HG03045 (cell line): ENCODE measurements around the gene PPARD.
"Not testable (repeated sequence)": the region's sequence is repeated elsewhere in the genome, so short reads cannot be mapped to it uniquely, and the experiment has no call there.

Source experiments
- ATAC-seq: cut with Tn5 transposase; IDR thresholded peaks from one replicate; pipeline ENCODE4 v1.9.1; 2021; ENCODE audit warnings: mild to moderate bottlenecking, moderate library complexity; ENCODE audit not compliant: unreplicated experiment

PPARD gene

GRCh38 chr6:35403544-35404442 lies 61.4 kb downstream of the PPARD start:
- no peak for ATAC-seq

DNA sequence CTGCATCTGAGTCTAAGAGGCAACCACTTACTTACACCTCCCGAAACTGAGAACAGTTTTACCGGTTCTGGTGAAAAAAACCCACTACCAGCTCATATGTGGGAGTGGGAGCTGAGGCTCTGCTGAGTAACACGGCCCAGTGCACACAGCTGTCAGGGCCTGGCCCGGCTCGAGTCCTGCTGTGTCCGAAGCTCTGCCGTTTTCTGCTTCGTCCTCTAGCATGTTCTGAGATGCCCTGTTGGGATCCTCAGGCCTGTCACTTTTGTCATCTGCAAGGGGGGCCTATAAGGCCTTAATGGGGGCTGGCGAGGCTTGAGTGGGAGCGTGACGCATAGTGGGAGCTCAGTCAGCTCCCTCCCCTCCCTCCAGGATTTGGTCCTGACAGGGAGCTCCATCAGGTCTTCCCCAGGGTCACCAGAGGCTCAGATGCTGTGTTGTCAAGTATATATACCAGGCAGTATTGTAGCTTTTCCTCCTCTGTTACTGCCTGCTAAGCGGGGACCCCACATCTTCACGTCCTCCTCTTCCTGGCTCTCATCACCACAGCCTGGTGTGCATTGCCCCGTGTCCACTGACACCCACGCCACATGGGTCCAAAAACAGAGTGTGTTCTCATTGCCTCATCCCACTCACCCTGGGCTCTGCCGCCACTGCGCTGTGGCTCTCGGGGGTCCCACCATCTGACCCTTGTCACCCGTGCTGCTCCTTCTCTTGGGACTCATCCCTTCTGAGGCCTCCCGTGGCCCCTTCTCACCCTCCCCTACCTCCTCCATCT lies 64.5 kb downstream of the PPARD start:
- no peak for ATAC-seq

- no peak for ATAC-seq
These were observed 66.9 kb downstream of the PPARD start for GRCh38 chr6:35409245-35409644.

GRCh38 chr6:35410131-35410530 lies 67.8 kb downstream of the PPARD start:
- no peak for ATAC-seq

DNA sequence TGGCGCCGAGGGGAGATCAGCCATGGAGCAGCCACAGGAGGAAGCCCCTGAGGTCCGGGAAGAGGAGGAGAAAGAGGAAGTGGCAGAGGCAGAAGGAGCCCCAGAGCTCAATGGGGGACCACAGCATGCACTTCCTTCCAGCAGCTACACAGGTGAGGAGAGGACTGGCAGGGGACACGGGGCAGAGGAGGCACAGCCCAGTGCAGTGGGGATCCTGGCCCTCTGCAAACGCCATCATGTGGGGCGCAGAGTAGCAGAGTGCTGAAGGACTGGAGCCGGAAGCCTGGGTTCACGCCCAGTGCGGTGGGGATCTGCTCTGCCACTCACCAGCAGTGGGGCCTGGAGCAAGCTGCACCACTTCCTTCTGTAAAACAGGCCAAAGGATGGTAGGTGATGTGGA lies 68.7 kb downstream of the PPARD start:
- no peak for ATAC-seq

- ATAC-seq, result no peak
These were observed 69.7 kb downstream of the PPARD start for GRCh38 chr6:35412102-35412501.

DNA sequence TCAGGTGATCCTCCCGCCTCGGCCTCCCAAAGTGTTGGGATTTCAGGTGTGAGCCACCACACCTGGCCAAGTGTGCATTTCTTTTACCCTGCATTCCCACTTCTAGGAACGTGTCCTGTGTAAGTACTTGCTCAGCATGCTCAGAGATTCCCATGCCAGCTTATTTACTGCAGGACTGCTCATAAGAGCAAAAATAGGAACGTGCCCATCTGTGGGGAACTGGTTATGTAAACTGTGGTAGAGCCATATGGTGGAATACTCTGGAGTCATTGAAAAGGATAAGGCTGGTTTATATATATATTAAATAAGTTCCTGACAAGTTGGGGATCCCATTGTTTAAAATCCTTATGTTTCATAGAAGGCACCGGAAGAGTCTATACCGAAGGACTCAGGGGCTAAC lies 71.6 kb downstream of the PPARD start:
- no peak for ATAC-seq

DNA sequence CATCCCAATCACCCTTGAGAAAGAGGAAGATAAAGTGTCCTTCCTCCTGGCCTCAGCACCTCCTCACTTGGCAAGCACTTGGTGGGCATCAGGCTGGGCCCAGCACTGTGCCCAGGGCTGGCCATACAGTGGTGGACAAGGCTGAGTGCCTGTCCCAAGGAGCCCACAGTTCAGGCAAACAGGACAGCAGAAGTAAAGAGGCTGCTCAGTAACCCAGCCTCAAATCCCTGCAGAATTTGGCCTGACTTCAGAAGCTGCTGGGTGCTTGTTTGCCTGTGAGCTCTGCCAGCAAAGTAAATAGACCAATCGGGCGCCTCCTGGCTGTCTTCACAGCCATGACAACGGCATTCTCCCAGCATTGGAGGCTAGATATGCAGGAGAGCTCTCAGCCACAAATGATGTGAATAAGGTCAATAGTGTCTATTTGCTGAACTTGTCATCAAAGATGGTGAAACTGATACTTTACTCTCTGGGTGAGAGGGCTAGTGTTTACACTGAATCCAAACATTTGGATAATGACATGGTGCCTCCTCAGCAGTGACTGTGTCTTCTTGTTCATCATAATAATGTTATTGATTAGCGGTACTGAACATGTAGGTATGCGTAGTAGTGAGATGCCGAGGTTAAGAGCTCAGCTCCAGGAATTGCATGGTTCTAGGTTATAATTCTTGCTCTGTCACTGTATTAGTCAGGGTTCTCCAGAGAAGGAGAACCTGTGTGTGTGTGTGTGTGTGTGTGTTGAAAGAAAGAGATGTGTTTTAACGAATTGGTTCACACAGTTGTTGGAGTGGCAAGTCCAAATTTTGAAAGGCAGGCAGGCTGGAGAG lies 72.9 kb downstream of the PPARD start:
- ATAC-seq, result no peak

GRCh38 chr6:35417979-35418661 lies 75.8 kb downstream of the PPARD start:
- no peak for ATAC-seq

DNA sequence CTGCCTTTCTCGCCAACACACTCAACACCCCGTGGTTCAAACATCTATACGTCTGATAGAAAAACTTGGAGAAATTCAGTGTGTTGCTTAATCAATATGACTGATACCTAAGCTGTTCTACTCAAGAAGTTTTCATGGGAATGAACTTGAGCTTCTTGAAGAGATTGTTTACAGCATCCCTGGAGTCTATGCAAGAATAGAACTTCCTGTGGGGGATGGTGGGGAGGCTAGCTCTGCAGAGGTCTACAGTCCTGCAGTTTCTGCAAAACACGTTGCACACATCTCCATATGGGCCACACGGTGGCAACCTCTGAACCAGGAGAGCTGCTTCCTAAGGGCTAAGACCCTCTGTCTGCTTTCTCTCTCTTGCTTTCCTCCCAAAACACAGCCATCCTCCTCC lies 77.1 kb downstream of the PPARD start:
- no peak for ATAC-seq

GRCh38 chr6:35419961-35420360 lies 77.6 kb downstream of the PPARD start:
- ATAC-seq, result no peak

DNA sequence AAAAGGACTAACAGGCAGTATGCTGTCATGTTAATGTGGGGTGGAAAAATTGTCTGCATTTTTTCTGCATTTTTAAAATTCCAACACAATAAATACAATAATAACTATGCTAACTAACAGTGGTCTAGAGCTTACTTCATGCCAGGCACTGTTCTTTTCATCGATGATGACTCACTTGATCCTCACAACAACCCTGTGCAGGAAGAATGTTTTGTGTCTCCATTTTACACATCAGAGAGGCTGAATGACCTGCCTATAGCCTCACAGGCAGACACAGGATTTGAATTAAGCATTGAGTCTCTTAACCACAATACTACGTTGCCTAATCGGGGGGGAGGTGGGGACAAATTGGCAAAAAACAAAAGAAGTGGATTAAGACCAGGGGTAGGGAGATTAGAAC lies 82.9 kb downstream of the PPARD start:
- no peak for ATAC-seq

- no peak for ATAC-seq
These were observed 83.7 kb downstream of the PPARD start for GRCh38 chr6:35426074-35426473.

DNA sequence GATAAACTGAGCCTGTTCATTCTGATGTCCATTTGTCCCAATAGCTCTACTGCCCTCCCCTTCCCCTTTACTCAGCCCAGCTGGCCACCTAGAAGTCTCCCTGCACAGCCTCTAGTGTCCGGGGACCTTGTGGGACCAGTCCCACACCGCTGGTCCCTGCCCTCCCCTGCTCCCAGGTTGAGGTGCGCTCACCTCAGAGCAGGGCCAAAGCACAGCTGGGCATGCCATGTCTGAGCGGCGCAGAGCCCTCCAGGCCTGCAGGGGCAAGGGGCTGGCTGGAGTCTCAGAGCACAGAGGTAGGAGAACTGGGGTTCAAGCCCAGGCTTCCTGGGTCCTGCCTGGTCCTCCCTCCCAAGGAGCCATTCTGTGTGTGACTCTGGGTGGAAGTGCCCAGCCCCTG lies 85.1 kb downstream of the PPARD start:
- ATAC-seq, result no peak

GRCh38 chr6:35427851-35428321 lies 85.5 kb downstream of the PPARD start:
- ATAC-seq, result no peak

GRCh38 chr6:35428421-35429149 lies 86.2 kb downstream of the PPARD start:
- ATAC-seq, result no peak

DNA sequence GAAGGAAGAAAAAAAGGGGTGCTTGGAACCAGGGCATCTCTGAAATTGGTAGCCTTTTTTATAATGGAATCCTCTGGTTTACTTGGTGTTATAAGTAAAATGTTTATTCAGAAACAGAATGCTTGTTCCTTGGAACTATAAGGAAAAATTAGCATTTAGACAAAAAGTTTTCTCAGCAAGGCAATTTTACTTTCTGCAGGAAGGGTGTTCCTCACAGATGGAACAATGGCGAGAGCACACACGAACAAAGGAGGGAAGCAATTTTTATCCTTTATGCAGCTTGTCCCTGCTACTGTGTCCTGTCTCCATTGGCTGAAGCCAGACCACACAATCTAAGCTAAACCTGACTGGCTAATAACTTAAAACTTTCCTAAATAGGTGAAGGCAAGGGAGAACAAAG lies 87.1 kb downstream of the PPARD start:
- no peak for ATAC-seq

GRCh38 chr6:35432291-35432690 lies 89.9 kb downstream of the PPARD start:
- no peak for ATAC-seq

DNA sequence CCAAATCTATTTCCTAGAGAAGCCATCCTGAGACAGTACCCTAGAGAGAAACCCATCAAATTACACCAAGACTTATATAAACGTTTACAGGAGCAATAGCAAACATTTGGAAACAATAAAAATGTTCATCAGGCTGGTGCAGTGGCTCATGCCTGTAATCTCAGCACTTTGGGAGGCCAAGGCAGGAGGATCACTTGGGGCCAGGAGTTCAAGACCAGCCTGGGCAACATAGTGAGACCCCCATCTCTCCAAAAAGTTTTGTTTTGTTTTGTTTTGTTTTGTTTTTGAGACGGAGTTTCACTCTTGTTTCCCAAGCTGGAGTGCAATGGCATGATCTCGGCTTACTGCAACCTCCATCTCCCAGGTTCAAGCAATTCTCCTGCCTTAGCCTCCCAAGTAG lies 90.3 kb downstream of the PPARD start:
- ATAC-seq, result not testable (repeated sequence)
